Thoracic aorta (tissue), 2 donors: Measurements from ENCODE around the gene RAB40B. TPM values are rescaled to one million over a fixed set of nuclear protein-coding genes. Genes with fewer than 3 reads are reported as not detected.
"Not testable (repeated sequence)": the region's sequence is repeated elsewhere in the genome, so short reads cannot be mapped to it uniquely, and the experiment has no call there.

Experiments
- ATAC-seq: fragments of 150-250 bp; one replicate; pipeline ENCODE4 v1.8.0; 2017; ENCODE audit warnings: low read depth; ENCODE audit not compliant: insufficient number of reproducible peaks, low FRiP score
- DNase-seq: peaks from one replicate; pipeline ENCODE4 v3.0.0-alpha.2; 2020; ENCODE audit warnings: low spot score
- H3K27ac ChIP-seq, 2 donors: fragments of 200-600 bp; sonication (generic); 1 replicate in 1 of 2; 2 replicates in 1 of 2; pipeline ENCODE4 v1.5.1; 2016; ENCODE audit warnings: mild to moderate bottlenecking in 2 of 2, moderate library complexity in 2 of 2
- H3K27me3 ChIP-seq: fragments of 200-600 bp; sonication (generic); replicated peaks from 2 replicates; pipeline ENCODE4 v1.6.0; 2016; ENCODE audit warnings: mild to moderate bottlenecking; ENCODE audit not compliant: insufficient read depth
- H3K36me3 ChIP-seq: fragments of 200-600 bp; sonication (generic); one replicate; pipeline ENCODE4 v1.5.1; 2016
- H3K4me1 ChIP-seq, 2 donors: fragments of 200-600 bp; sonication (generic); 1 replicate in 1 of 2; 2 replicates in 1 of 2; pipeline versions ENCODE4 v1.5.1 to v1.6.0; 2016; ENCODE audit warnings: low read depth in 2 of 2, mild to moderate bottlenecking in 1 of 2; ENCODE audit not compliant: control insufficient read depth in 1 of 2
- H3K4me3 ChIP-seq: fragments of 200-600 bp; sonication (generic); 2 replicates; pipeline ENCODE4 v1.5.1; 2016; ENCODE audit warnings: mild to moderate bottlenecking
- H3K9me3 ChIP-seq: fragments of 200-600 bp; sonication (generic); 2 replicates; pipeline ENCODE4 v1.5.1; 2016
- CTCF ChIP-seq: fragments of 200-600 bp; sonication (generic); IDR thresholded peaks from one replicate; pipeline ENCODE4 v1.5.1; 2019; ENCODE audit warnings: antibody characterized with exemption
- total RNA-seq, 2 donors: library from RNA; depleted of rRNA; stranded (reverse); fragments of >200 nt; gene quantifications; one replicate each; pipeline versions ENCODE4 v1.1.0 to v1.2.3, GENCODE V29; 2016

The RAB40B gene
- total RNA-seq, 2 donors from 2014 or later, result 17.3 to 21.1 TPM

- H3K4me1 ChIP-seq, result no peaks in the 10 kb centered on the region
- no peaks in the 10 kb centered on the region for H3K27me3 ChIP-seq
- no peak for TF ChIP-seq CTCF
- DNase-seq, result no peak
- no peak overlapping the region for H3K4me3 ChIP-seq
- no peaks in the 10 kb centered on the region for H3K9me3 ChIP-seq
- ATAC-seq, result no peak
- peaks cover 3% of the 10 kb centered on the region for H3K36me3 ChIP-seq
- H3K27ac ChIP-seq, result no peak overlapping the region
Observed at GRCh38 chr17:82655038-82655479, 43.4 kb downstream of the RAB40B start.

- H3K36me3 ChIP-seq, H3K27ac ChIP-seq, H3K4me1 ChIP-seq, H3K9me3 ChIP-seq, ATAC-seq, H3K27me3 ChIP-seq, H3K4me3 ChIP-seq, DNase-seq: not testable (repeated sequence)
Observed at GRCh38 chr17:82654611-82655010, 43.9 kb downstream of the RAB40B start.

- ATAC-seq, result no peak
- DNase-seq, result no peak
- H3K4me3 ChIP-seq, result no peak overlapping the region
- H3K27ac ChIP-seq, result no peak overlapping the region
- H3K27me3 ChIP-seq, result no peaks in the 10 kb centered on the region
- H3K4me1 ChIP-seq, result peaks cover 2 to 4% of the 10 kb centered on the region in 2 donors
- no peak for TF ChIP-seq CTCF
- peaks cover 3% of the 10 kb centered on the region for H3K36me3 ChIP-seq
- no peaks in the 10 kb centered on the region for H3K9me3 ChIP-seq
Observed at GRCh38 chr17:82653651-82654528, 44.6 kb downstream of the RAB40B start.

- TF ChIP-seq CTCF, result no peak
- H3K27ac ChIP-seq, result no peak overlapping the region
Observed at GRCh38 chr17:82650723-82651122, 47.8 kb downstream of the RAB40B start.

GRCh38 chr17:82649501-82650261 is 48.8 kb downstream of the RAB40B start:
- no peak overlapping the region for H3K27ac ChIP-seq
- DNase-seq (no peak), ATAC-seq (no peak)
- peaks cover 12 to 26% of the 10 kb centered on the region in 2 donors for H3K4me1 ChIP-seq
- no peaks in the 10 kb centered on the region for H3K9me3 ChIP-seq
- H3K27me3 ChIP-seq, result no peaks in the 10 kb centered on the region
- no peak for TF ChIP-seq CTCF
- H3K36me3 ChIP-seq, result no peaks in the 10 kb centered on the region
- no peak overlapping the region for H3K4me3 ChIP-seq

More at GRCh38 chr17:82650723-82651122, 47.8 kb downstream of the RAB40B start:
- Histone ChIP-seq H3K4me3 (no peak overlapping the region), H3K36me3 (no peaks in the 10 kb centered on the region), H3K4me1 (peaks cover 12 to 24% of the 10 kb centered on the region in 2 donors), H3K27me3 (no peaks in the 10 kb centered on the region), H3K9me3 (no peaks in the 10 kb centered on the region)
- DNase-seq, result no peak
- no peak for ATAC-seq
